Esophagus squamous epithelium (tissue), 5 donors: ENCODE measurements around the gene CAMK1G. TPM values are rescaled to one million over a fixed set of nuclear protein-coding genes. Genes with fewer than 3 reads are reported as not detected.
A peak's percentile ranks its signal among the peaks of the same experiment; 100 is the strongest.

Experiments
- DNase-seq: peaks from one replicate; lab custom pipeline; 2025; lab: John Stamatoyannopoulos, UW
- H3K27ac ChIP-seq, 4 donors: fragments of 200-600 bp; sonication (generic); one replicate each; pipeline ENCODE4 v1.5.1; 2016 to 2019; ENCODE audit warnings: mild to moderate bottlenecking in 1 of 4
- H3K27me3 ChIP-seq, 4 donors: fragments of 200-600 bp; sonication (generic); 1 replicate in 3 of 4; 2 replicates in 1 of 4; pipeline versions ENCODE4 v1.5.1 to v1.6.0; 2017 to 2021; ENCODE audit warnings: antibody characterized with exemption in 1 of 4
- H3K36me3 ChIP-seq, 3 donors: fragments of 200-600 bp; sonication (generic); one replicate each; pipeline ENCODE4 v1.5.1; 2016 to 2019
- H3K4me1 ChIP-seq, 3 donors: fragments of 200-600 bp; sonication (generic); one replicate each; pipeline ENCODE4 v1.5.1; 2017 to 2019
- H3K4me3 ChIP-seq, 4 donors: fragments of 200-600 bp; sonication (generic); 1 replicate in 3 of 4; 2 replicates in 1 of 4; pipeline ENCODE4 v1.5.1; 2016 to 2019; ENCODE audit warnings: mild to moderate bottlenecking in 2 of 4, moderate library complexity in 1 of 4
- H3K9me3 ChIP-seq, 3 donors: fragments of 200-600 bp; sonication (generic); one replicate each; pipeline ENCODE4 v1.5.1; 2016 to 2019
- POLR2A ChIP-seq, 4 donors: fragments of 450-650 bp; IDR thresholded peaks; one replicate each; pipeline ENCODE4 v1.6.1; 2017; ENCODE audit warnings: antibody characterized with exemption in 4 of 4, mild to moderate bottlenecking in 4 of 4, moderate library complexity in 3 of 4
- WGBS, 2 donors: methylation state at CpG; one replicate each; pipeline ENCODE4 v1.1.5; 2018; 5-methylcytosine and 5-hydroxymethylcytosine counted together
- intact Hi-C: fragments of 100-400 bp; cut with DNase I; formaldehyde crosslinking; loops from one replicate; pipeline ENCODE4 v1.15.0; 2022
- total RNA-seq, 4 donors: library from RNA; depleted of rRNA; stranded (reverse); fragments of >200 nt; gene quantifications; one replicate each; pipeline ENCODE4 v1.1.0, GENCODE V29; 2016
- TF ChIP-seq, protein P1 (sequence below), 6 experiments: fragments of 450-650 bp in 4 of 6; fragments of 200-600 bp in 2 of 6; sonication (generic) in 2 of 6; IDR thresholded peaks; one replicate each; pipeline ENCODE4 v1.5.1; 2016 to 2019; ENCODE audit warnings: antibody characterized with exemption in 6 of 6, mild to moderate bottlenecking in 4 of 6, moderate library complexity in 4 of 6
- donor health status: DM: yes; HTN: yes; CAD: no.

The CAMK1G gene
- total RNA-seq, 4 donors from 2014 or later, result 0.19 TPM; not detected in 3

- H3K27ac ChIP-seq, result no peak overlapping the region
- peaks cover 6 to 41% (median 11%) of the 10 kb centered on the region in 3 donors for H3K4me1 ChIP-seq
- TF ChIP-seq POLR2A (IDR thresholded peaks at IDR 0.05), result no peak
- TF ChIP-seq, protein P1, sequence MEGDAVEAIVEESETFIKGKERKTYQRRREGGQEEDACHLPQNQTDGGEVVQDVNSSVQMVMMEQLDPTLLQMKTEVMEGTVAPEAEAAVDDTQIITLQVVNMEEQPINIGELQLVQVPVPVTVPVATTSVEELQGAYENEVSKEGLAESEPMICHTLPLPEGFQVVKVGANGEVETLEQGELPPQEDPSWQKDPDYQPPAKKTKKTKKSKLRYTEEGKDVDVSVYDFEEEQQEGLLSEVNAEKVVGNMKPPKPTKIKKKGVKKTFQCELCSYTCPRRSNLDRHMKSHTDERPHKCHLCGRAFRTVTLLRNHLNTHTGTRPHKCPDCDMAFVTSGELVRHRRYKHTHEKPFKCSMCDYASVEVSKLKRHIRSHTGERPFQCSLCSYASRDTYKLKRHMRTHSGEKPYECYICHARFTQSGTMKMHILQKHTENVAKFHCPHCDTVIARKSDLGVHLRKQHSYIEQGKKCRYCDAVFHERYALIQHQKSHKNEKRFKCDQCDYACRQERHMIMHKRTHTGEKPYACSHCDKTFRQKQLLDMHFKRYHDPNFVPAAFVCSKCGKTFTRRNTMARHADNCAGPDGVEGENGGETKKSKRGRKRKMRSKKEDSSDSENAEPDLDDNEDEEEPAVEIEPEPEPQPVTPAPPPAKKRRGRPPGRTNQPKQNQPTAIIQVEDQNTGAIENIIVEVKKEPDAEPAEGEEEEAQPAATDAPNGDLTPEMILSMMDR (IDR thresholded peaks at IDR 0.05), result no peak
- no peaks in the 10 kb centered on the region for H3K36me3 ChIP-seq
- DNase-seq, result no peak
- intact Hi-C loops, result no loop called here
- 77% methylated on average over 6 of the region's 6 CpGs for WGBS, 2 donors
- no peaks in the 10 kb centered on the region for H3K9me3 ChIP-seq
- peaks cover 0 to 9% (median 0%) of the 10 kb centered on the region in 4 donors for H3K27me3 ChIP-seq
- no peak overlapping the region for H3K4me3 ChIP-seq
Observed at GRCh38 chr1:209561532-209561931, 22.0 kb upstream of the CAMK1G start.

DNA sequence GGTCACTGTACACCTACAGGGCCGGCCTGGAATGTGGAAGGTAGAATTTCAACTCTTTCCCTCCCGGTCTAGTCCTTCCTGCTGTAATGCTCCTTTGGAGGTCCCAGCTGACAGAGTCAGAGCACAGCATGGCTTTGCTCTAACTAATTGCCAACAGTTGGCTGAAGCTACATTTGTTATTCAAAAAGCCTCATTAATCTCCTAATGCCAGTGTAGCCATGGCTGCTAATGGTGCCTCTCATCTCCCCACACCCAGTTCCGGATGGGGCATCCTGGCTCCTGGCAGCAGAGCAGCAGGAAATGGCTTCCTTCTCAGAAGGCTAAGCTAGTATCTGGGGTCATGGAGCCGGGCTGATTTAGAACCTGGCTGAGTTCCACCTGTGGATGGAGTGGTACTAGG lies 18.7 kb upstream of the CAMK1G start:
- Histone ChIP-seq H3K27me3 (peaks cover 0 to 9% (median 0%) of the 10 kb centered on the region in 4 donors), H3K4me1 (peaks cover 6 to 58% (median 12%) of the 10 kb centered on the region in 3 donors), H3K27ac (peak overlapping the region in 3 of 4 donors; percentile 5 to 85 (median 83)), H3K4me3 (no peak overlapping the region), H3K9me3 (no peaks in the 10 kb centered on the region), H3K36me3 (no peaks in the 10 kb centered on the region)
- intact Hi-C loops, result no loop called here
- 50% methylated on average over 1 of the region's 4 CpGs; no CpG with 5 or more reads in 1 of the 2 donors for WGBS, 2 donors
- no peak for DNase-seq
- TF ChIP-seq POLR2A (IDR thresholded peaks at IDR 0.05), result no peak
- TF ChIP-seq, protein P1 (IDR thresholded peaks at IDR 0.05), result no peak

- H3K27ac ChIP-seq, result peak overlapping the region; percentile 53 to 85 (median 78)
- H3K4me3 ChIP-seq, result peak overlapping the region in 3 of 4 donors; percentile 4 to 26 (median 13)
Observed at GRCh38 chr1:209565759-209566678, 17.5 kb upstream of the CAMK1G start.

GRCh38 chr1:209567698-209568175 lies 15.8 kb upstream of the CAMK1G start:
- 8 to 19% methylated on average over 1 of the region's 1 CpG for WGBS, 2 donors
- intact Hi-C loops, result no loop called here

More at GRCh38 chr1:209565759-209566678, 17.5 kb upstream of the CAMK1G start:
- WGBS, 2 donors, result 27 to 28% methylated on average over 15 of the region's 15 CpGs
- H3K27me3 ChIP-seq, result peaks cover 0 to 21% (median 0%) of the 10 kb centered on the region in 4 donors
- no peak for DNase-seq
- TF ChIP-seq, protein P1 (IDR thresholded peaks at IDR 0.05), result peak; percentile 66 to 86 (median 80)
- peak in 1 of 4 donors; percentile 41 for TF ChIP-seq POLR2A (IDR thresholded peaks at IDR 0.05)
- H3K36me3 ChIP-seq, result no peaks in the 10 kb centered on the region
- H3K9me3 ChIP-seq, result no peaks in the 10 kb centered on the region
- intact Hi-C loops, result no loop called here
- peaks cover 6 to 58% (median 12%) of the 10 kb centered on the region in 3 donors for H3K4me1 ChIP-seq

More at GRCh38 chr1:209567698-209568175, 15.8 kb upstream of the CAMK1G start:
- peaks cover 6 to 58% (median 12%) of the 10 kb centered on the region in 3 donors for H3K4me1 ChIP-seq
- no peaks in the 10 kb centered on the region for H3K36me3 ChIP-seq
- H3K27me3 ChIP-seq, result peaks cover 0 to 23% (median 0%) of the 10 kb centered on the region in 4 donors
- peak overlapping the region in 3 of 4 donors; percentile 26 to 42 (median 29) for H3K4me3 ChIP-seq
- DNase-seq, result no peak
- peak overlapping the region; percentile 53 to 85 (median 78) for H3K27ac ChIP-seq
- H3K9me3 ChIP-seq, result no peaks in the 10 kb centered on the region
- peak in 1 of 4 donors; percentile 13 for TF ChIP-seq POLR2A (IDR thresholded peaks at IDR 0.05)
- TF ChIP-seq, protein P1 (IDR thresholded peaks at IDR 0.05), result no peak
